ENCODE data around the gene KRT7. TPM values are rescaled to one million over a fixed set of nuclear protein-coding genes. Genes with fewer than 3 reads are reported as not detected.

Gene KRT7
- total RNA-seq, 2 donors from 2014 or later, result 24.1 to 105 TPM

DNA sequence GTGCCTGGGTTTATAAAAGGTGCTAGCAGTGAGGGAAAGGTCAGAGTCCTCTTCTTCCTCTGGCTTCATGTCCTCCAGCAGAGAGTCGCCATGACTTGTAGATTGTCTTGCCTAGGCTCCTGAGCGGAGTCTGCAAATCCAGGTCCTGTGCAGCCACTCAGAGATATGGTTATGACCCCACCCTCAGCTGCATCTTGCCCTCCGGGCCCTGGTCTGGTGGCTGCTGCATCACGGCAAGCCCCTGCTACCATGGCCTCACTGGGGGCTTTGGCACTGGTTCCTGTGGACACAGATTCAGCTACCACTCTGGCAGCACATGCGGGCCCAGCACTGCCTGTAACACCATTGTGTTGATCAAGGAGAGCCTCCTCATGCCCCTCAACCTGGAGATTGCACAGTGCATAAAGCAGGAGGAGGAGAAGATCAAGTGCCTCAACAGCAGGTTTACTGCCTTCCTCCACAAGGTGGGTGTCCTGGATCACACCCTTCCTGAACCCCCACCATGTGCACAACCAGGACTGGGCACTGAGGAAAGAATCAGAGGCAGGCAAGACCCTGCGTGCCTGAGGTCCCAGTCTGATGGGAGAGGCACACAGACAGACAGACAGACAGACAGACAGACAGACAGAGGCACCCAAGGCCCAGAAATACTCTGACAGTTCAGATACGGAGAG is 30.9 kb downstream of the KRT7 start:
- Histone ChIP-seq H3K27me3 (replicated peaks; ENCODE audit: insufficient read depth) (no peaks in the 10 kb centered on the region), H3K4me3 (no peak overlapping the region), H3K36me3 (no peaks in the 10 kb centered on the region), H3K9me3 (no peaks in the 10 kb centered on the region), H3K4me1 (ENCODE audit: control insufficient read depth in 1 of 2, low read depth in 2 of 2) (peaks cover 0 to under 1% of the 10 kb centered on the region in 2 donors), H3K27ac (no peak overlapping the region)
- ATAC-seq (ENCODE audit: insufficient number of reproducible peaks, low FRiP score, low read depth) (no peak), DNase-seq (ENCODE audit: low spot score) (no peak)
- TF ChIP-seq, protein P1, sequence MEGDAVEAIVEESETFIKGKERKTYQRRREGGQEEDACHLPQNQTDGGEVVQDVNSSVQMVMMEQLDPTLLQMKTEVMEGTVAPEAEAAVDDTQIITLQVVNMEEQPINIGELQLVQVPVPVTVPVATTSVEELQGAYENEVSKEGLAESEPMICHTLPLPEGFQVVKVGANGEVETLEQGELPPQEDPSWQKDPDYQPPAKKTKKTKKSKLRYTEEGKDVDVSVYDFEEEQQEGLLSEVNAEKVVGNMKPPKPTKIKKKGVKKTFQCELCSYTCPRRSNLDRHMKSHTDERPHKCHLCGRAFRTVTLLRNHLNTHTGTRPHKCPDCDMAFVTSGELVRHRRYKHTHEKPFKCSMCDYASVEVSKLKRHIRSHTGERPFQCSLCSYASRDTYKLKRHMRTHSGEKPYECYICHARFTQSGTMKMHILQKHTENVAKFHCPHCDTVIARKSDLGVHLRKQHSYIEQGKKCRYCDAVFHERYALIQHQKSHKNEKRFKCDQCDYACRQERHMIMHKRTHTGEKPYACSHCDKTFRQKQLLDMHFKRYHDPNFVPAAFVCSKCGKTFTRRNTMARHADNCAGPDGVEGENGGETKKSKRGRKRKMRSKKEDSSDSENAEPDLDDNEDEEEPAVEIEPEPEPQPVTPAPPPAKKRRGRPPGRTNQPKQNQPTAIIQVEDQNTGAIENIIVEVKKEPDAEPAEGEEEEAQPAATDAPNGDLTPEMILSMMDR (IDR thresholded peaks at IDR 0.05), result no peak

DNA sequence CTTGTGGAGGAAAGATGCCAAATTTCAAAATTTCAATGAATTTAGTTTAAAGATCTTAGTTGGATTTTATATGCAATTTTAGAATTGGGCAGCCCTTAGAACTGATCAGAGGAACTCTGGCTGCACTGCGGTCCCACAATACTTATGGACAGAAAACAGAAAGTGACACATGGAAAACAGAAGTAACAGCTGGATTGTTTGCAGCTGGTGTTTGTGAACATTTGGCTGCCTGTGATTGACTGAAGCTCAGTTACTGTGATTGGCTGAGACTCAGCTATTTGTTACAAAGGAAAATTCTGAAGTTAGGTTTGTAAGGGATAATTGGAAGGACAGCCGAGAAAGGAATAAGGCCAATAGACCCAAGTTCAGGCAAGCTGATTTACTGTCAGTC is 31.4 kb downstream of the KRT7 start:
- TF ChIP-seq, protein P1 (IDR thresholded peaks at IDR 0.05), result no peak
- Histone ChIP-seq H3K27ac (no peak overlapping the region), H3K27me3 (replicated peaks; ENCODE audit: insufficient read depth) (no peaks in the 10 kb centered on the region), H3K36me3 (no peaks in the 10 kb centered on the region), H3K9me3 (no peaks in the 10 kb centered on the region), H3K4me3 (no peak overlapping the region), H3K4me1 (ENCODE audit: control insufficient read depth in 1 of 2, low read depth in 2 of 2) (no peaks in the 10 kb centered on the region)
- DNase-seq (ENCODE audit: low spot score) (no peak), ATAC-seq (ENCODE audit: insufficient number of reproducible peaks, low FRiP score, low read depth) (no peak)

DNA sequence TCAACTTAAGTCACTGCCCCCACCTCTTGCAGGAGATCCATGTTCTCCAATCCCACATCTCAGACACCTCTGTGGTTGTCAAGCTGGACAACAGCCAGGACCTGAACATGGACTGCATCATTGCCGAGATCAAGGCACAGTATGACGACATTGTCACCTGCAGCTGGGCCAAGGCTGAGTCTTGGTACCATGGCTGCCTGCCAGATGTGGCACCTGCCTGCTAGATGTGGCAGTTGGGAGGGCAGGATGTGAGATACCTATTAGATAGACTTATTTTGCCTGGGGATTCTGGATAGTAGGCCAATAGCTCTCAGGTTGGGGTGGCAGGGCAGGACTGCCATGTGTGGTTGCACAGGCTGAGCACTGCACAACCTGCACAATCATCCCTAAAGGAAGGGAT is 33.5 kb downstream of the KRT7 start:
- Histone ChIP-seq H3K4me3 (no peak overlapping the region), H3K9me3 (no peaks in the 10 kb centered on the region), H3K4me1 (ENCODE audit: control insufficient read depth in 1 of 2, low read depth in 2 of 2) (no peaks in the 10 kb centered on the region), H3K36me3 (no peaks in the 10 kb centered on the region), H3K27me3 (replicated peaks; ENCODE audit: insufficient read depth) (no peaks in the 10 kb centered on the region), H3K27ac (no peak overlapping the region)
- TF ChIP-seq, protein P1 (IDR thresholded peaks at IDR 0.05), result no peak
- no peak for ATAC-seq (ENCODE audit: insufficient number of reproducible peaks, low FRiP score, low read depth)
- DNase-seq (ENCODE audit: low spot score), result no peak

DNA sequence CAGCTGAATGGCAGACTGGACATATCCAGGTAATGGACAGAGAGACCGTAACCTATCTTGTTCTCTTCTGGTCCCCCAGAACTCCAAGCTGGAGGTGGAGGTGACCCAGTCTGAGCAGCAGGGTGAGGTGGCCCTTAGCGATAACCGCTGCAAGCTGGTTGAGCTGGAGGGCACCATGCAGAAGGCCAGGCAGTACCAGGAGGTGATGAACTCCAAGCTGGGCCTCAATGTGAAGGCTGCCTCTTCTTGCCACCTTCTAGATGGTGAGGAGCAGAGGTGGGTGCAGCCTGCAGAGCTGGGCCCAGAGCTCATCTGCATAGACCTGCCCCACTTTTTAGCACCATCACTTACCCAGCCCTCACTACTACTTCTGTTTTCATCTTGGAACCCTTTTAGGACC is 34.2 kb downstream of the KRT7 start:
- Histone ChIP-seq H3K9me3 (no peaks in the 10 kb centered on the region), H3K27me3 (replicated peaks; ENCODE audit: insufficient read depth) (no peaks in the 10 kb centered on the region), H3K4me1 (ENCODE audit: control insufficient read depth in 1 of 2, low read depth in 2 of 2) (no peaks in the 10 kb centered on the region), H3K27ac (no peak overlapping the region), H3K36me3 (no peaks in the 10 kb centered on the region), H3K4me3 (no peak overlapping the region)
- ATAC-seq (ENCODE audit: insufficient number of reproducible peaks, low FRiP score, low read depth) (no peak), DNase-seq (ENCODE audit: low spot score) (no peak)
- TF ChIP-seq, protein P1 (IDR thresholded peaks at IDR 0.05), result no peak

DNA sequence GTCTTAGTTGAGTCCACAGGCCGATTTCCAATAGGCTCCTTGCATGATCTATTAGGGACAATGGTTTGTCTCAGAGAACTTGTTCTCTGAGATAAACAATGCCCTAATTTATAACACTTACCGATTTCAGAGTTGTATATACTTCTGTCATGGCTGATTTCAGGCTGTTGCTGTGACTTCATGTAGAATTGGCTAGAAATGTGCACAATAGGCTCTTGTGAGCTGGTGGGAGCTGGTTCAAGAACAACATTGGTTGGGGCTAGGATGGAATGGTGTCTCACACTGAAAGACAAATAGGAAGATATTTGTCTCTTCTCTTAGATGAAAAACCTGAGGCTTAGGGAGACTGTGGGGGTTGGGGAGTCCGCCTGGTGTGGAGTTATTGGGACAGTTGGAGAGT is 34.7 kb downstream of the KRT7 start:
- Histone ChIP-seq H3K27me3 (replicated peaks; ENCODE audit: insufficient read depth) (no peaks in the 10 kb centered on the region), H3K4me1 (ENCODE audit: control insufficient read depth in 1 of 2, low read depth in 2 of 2) (no peaks in the 10 kb centered on the region), H3K27ac (peak overlapping the region in 1 of 2 donors; percentile 36), H3K9me3 (no peaks in the 10 kb centered on the region), H3K4me3 (no peak overlapping the region), H3K36me3 (no peaks in the 10 kb centered on the region)
- ATAC-seq (ENCODE audit: insufficient number of reproducible peaks, low FRiP score, low read depth), result no peak
- DNase-seq (ENCODE audit: low spot score), result no peak
- TF ChIP-seq, protein P1 (IDR thresholded peaks at IDR 0.05), result no peak

Measured in thoracic aorta (tissue), 2 donors.